Upper lobe of left lung (tissue), 4 donors: Measurements from ENCODE around the gene ANKRD11.

Source experiments
- CTCF ChIP-seq, 6 experiments: fragments of 450-650 bp in 4 of 6; fragments of 200-600 bp in 2 of 6; sonication (generic) in 2 of 6; IDR thresholded peaks; one replicate each; pipeline ENCODE4 v1.5.1; 2016 to 2019; ENCODE audit warnings: antibody characterized with exemption in 6 of 6
- POLR2A ChIP-seq, 4 donors: fragments of 450-650 bp; IDR thresholded peaks; one replicate each; pipeline ENCODE4 v1.5.1; 2016 to 2017; ENCODE audit warnings: antibody characterized with exemption in 4 of 4, mild to moderate bottlenecking in 2 of 4
- POLR2AphosphoS5 ChIP-seq, 2 donors: sonication (generic); formaldehyde crosslinking; IDR thresholded peaks; one replicate each; pipeline ENCODE4 v1.5.1; 2017; ENCODE audit warnings: antibody characterized with exemption in 2 of 2

DNA sequence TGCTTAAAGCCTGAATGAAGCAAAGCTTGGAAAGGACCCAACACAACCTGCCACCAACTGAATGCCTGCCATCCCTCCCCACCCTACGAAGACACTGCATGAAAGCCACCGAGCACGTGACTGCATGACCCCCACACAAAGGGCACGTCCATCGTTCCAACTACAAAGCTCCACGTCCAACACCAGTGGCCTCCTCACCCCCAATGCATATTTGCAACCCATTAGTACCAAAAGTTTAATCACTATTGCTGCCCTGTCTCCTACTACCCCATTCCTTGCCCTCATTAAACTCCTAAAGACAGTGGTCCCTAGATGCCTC, 43.4 kb downstream of the ANKRD11 start:
- no peak for TF ChIP-seq CTCF (IDR thresholded peaks at IDR 0.05)
- TF ChIP-seq POLR2AphosphoS5 (IDR thresholded peaks at IDR 0.05) = no peak
- TF ChIP-seq POLR2A (IDR thresholded peaks at IDR 0.05) = no peak
